ENCODE data around the gene MAPK8.

Gene MAPK8

GRCh38 chr10:48294431-48294830, 12.0 kb upstream of the MAPK8 start:
- DNase-seq, result no peak

DNA sequence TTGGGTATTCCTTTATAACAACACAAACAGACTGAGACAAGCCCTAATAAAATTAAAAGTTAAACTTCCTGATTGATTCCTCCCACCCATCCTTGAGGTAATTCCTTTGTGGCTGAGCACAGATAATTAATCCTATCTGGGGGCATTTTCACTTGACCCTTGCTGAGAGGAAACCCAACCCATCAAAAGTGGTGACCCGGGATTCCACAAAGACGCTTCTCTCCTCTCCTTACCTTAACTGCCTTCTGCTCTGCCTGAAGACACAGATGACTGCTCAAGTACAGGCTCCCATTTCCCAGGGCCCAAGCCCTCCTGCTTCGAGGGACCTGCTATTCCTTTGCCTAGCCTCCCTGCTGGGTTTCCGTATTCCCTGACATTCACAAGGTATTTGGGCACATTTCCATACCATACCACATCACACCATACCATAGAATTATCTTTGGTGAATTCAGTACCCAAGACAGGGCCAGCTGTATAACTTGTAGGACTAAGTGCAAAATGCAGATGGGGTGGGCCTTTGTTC, 9.8 kb upstream of the MAPK8 start:
- DNase-seq, result no peak

DNA sequence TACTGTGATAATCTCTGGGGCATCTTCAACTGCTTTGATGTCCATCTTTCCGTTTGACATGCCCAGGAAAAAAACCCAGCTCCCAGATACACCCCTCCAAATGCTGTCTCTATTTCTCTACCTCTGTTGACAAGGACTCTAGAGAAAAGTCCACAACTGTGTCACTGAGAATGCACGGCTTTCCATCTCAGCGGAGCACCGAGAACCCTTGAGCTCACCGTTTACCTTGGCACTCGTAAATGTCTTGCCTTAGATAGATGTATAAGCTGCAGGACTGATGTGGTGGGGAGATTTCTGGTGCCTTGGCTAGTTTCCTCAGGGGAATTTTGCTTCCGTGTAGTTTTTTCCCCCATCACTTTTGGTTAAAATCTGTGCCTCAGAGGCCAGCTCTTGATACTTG, 7.4 kb upstream of the MAPK8 start:
- no peak for DNase-seq

DNA sequence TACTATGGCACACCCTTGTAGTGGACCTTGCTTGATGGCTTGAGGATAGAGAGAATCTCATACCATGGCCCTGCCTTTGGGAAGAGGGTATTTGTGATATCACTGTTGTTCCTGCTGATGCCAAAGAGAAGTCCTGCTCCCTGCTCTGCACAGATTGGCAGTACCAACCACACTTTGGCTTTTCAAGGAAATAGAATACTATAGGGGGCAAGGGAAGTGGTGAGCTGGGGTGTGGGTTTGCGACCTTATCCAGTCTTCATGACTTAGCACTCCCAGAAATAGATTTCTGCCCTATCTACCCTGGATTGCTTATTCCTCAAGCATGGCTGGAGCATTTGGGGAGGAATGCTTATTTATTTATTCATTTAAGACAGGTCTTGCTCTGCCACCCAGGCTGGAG, 6.8 kb upstream of the MAPK8 start:
- no peak for DNase-seq

DNA sequence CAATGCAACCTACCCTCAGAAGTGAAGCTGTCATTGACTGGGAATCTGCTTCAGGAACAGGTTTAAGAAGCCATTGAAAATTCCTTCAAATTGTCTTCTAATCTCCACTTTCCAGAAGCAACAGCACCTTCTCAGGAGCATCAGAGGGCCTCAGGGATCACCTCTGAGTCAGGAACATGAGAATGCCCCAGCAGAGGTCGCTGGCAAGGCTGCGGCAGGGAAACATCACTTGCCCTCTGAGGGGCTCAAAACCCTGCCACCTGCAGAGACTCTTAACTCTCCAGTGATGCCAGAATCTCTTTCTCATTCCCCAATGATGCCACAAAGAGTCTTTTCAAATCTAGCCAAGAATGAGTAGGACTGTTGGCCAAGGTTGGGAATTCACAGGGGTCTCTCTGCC, 5.9 kb upstream of the MAPK8 start:
- DNase-seq, result no peak

- no peak for DNase-seq
Observed at GRCh38 chr10:48302515-48303476, 3.7 kb upstream of the MAPK8 start.

DNA sequence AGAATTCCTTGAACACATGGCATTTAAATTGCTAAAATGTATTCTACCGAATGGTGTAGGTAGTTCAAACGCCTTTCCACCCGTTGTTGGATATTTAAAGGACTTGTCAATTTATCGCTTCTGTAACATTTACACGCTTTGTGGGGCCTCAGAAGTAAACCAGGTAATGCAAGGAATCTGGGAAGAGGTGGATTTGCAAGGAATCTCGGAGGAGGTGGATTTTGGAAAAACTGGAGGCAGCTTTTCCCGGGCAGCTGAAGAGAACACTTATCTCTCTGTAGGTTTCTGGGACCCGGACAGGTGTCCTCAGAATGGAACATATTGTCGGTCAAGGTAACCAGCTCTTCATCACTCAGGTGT, 592 bp upstream of the MAPK8 start:
- no peak for DNase-seq

DNA sequence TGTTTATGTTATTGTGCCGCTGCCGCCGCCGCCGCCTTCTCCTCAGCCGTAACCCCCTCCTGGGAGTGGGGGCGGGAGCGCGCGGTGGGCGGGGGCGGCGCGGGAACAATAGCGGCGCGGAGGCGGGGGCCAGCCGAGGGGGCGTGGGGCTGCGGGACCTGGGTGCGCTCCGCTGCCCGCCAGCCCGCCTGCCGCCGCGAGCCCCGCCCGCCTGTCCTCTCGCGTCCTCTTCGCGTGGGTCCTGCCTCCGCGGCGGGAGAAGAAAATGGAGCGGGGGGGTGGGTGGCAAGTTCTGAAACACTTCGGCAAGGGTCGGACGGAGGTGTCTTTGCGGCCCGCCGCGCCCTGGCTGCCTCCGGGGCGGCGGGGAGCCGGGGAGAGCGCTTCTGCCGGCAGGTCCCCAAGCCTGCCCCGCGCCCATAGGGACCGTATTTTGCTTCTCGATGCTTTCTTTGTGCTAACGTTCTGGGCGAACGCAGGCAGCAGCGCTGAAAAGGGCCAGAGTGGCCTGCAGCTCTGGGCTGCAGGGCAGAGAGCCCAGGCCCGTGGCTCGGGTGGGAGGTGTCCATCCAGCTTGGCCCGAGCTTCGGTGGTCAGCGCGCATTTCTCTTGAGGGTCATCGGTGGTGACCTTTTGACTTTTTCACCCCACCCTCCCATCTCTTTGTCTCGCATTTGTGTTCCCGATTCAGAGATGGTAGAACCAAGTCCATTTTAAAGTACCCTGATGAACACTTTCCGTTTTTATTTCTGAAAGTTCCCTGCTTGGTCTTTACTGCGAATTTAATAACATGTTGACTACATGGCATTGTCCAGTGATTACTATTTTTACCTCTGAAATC, 613 bp downstream of the MAPK8 start:
- DNase-seq, result no peak

DNA sequence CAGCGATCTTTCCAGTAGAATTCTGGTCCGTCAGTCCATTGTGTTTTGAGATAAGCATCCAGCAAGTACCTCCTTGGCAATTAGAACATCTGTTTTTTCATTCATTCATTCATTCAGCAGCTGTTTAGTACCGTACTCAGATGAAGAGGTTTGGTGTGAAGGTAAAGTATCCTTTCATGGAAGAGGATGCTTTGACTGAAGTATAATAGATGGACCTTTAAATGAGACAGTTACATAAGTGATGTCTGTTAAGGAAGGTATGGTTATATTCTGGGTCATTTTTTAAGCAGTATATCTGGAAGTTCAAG, 1.2 kb downstream of the MAPK8 start:
- DNase-seq, result no peak

GRCh38 chr10:48309711-48310226, 3.3 kb downstream of the MAPK8 start:
- DNase-seq, result no peak

- no peak for DNase-seq
Observed at GRCh38 chr10:48314107-48314506, 7.6 kb downstream of the MAPK8 start.

GRCh38 chr10:48316236-48316635, 9.8 kb downstream of the MAPK8 start:
- no peak for DNase-seq

- no peak for DNase-seq
Observed at GRCh38 chr10:48317321-48317990, 11.0 kb downstream of the MAPK8 start.

DNA sequence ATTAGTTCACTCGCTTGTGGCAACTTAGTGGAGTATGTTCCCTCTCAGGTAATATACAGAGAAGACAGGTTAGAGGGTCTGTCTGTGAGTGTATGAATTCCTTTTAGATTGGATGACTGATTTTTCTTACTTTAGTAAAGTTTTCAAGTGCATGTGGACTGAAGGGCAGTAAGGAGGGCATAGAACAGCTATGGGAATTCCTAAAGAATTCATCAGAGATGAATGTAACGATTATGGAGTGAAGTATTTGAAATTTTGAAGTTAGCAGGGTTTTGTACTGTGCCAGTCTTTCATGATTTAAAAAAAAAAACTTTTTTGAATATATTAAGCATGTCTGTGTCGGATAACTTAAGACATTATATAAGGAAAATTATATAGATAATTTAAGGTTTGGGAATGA, 15.5 kb downstream of the MAPK8 start:
- no peak for DNase-seq

- DNase-seq, result no peak
Observed at GRCh38 chr10:48324580-48324979, 18.1 kb downstream of the MAPK8 start.

DNA sequence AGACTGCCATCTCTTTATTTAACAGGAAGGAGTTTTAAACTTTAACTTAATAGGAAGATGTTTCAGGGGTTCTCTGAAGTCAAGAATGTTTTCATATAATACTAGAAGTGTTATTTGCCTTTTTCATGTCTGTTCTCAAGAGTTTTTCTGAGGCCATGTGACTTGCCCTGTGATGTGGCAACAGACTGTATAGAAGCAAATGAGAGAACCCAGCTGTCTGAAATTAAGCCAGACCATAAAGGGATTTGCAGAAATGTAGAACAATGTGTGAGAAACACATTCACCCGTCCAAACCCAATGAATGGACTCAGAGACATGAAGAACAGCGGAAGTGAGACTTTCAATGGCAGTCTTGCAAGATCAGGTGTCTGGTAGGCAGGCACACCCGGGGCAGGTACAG, 23.8 kb downstream of the MAPK8 start:
- DNase-seq, result no peak

DNA sequence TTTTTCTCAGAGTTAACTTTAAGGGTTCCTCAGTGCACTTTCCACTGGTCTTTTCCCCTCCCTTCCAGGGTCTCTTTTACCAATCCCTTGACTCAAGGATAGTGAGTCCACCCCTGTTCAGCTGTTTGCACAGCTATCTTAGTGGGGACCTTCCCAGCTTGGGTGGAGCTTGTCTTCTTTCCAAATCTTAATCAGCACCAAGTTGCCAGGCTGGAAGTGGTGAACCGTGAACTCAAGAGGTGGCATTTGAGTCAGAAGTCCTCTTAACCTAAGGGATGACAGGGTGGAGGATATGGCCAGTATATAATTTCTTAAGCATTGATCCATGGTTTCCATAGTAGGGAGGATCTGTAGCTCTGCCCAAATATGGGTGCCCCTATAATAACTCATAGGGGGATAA, 25.0 kb downstream of the MAPK8 start:
- no peak for DNase-seq

GRCh38 chr10:48332166-48332870, 25.8 kb downstream of the MAPK8 start:
- DNase-seq, result no peak

- DNase-seq, result no peak
Observed at GRCh38 chr10:48332871-48333216, 26.4 kb downstream of the MAPK8 start.

DNA sequence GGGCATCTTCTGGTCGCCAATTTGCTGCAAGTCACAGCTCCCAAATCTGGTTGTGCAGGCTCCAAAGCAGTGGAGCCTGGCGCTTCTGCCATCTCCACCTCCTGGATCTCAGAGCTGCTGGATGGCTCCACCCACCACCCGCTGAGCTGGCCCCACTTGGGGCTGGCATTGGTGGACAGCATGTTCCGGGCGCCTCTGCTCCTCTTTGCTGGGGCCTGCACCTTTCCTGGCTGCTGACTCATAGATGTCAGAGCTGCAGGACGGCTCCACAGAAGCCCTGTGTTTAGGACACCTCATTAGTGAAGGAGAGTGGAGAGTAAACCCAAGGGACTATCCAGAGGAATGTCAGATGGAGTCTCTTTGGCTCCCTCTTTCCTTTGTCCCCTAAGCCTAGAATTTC, 27.4 kb downstream of the MAPK8 start:
- no peak for DNase-seq

DNA sequence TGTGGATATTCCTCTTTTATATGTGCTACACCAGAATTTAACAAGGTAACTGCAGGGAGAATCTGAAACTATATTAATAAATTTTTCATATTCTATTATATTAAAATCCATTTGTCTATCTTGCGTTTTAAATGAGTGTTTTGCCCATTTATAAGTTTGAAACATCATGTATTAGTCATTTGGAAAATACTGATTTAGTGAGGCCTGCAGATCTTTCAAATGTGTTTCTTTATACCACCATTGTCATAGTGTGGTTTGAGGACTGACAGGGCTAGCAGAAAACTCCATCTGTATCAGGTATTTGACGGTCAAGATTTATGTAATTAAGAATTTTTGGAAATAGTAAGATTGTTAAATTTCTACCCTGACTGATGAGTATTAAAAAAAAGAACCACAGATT, 29.3 kb downstream of the MAPK8 start:
- DNase-seq, result no peak

GRCh38 chr10:48336978-48337599, 30.6 kb downstream of the MAPK8 start:
- DNase-seq, result no peak
